Measurements from ENCODE around the gene RTF1.
A peak's percentile ranks its signal among the peaks of the same experiment; 100 is the strongest.
"Not testable (repeated sequence)": the region's sequence is repeated elsewhere in the genome, so short reads cannot be mapped to it uniquely, and the experiment has no call there.

RTF1 gene

DNA sequence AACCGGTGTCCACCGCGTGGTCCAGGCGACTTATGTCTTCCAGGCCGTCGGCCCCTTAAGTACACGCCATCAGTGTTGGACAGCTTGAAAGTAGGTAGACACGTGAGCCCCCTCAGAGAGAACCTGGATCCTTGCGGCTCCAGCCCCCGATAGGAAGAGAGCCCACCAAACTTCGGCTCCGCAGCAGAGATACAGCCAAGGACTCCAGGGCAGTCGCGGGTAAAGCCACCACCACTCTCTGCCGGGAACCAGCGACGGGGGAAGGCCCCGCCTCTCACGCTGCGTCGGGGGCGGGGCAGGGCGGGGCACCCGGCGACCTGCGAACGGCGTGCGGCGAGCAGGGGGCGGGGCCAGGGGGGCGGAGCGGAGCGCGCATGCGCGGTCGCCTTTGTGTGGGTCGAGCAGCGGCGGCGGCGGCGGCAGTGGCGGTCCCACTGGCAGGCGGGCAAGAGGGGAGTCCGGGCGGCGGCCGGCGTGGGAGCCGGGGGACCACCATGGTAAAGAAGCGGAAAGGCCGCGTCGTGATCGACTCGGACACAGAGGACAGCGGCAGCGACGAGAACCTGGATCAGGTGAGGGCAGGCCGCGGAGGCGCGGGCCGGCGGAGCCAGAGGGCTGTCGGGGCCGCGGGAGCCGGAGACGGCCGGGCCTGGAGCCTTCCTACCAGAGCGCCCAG is at the start of gene RTF1:
RTF1 (plus strand) TSS at position 354 of the 676 bp plus-strand sequence; CDS start at position 375, 21 bp downstream.
- intact Hi-C loops (cut with DNase I) = loop anchor here (2.0 kb wide), 1 partner anchor 14 kb away; the partner anchor contains the start of gene NDUFAF1
- peak; percentile 90 to 99 (median 94) for DNase-seq

- no peak for DNase-seq
- intact Hi-C loops (cut with DNase I) = no loop called here
Measured at GRCh38 chr15:41367418-41367817, 49.5 kb upstream of the RTF1 start.

DNA sequence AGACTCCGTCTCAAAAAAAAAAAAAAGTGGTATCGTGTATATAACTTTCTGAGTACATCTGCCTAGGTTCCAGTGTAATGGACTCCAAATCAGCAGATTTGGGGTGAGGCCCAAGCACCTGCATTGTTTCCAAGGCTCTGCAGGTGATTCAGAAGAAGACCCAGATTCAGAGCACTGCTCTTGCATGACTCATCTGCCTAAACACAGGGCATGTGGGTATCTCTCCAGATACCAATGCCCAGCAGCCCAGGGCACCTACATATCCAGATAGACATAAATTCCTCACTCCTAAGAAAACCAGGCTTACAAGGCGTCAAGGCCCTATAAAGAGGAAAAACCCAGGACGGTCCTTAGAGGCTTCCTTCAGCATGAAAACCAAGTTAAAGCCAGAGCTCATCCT is 38.9 kb upstream of the RTF1 start:
- DNase-seq = no peak
- intact Hi-C loops (cut with DNase I) = no loop called here

DNA sequence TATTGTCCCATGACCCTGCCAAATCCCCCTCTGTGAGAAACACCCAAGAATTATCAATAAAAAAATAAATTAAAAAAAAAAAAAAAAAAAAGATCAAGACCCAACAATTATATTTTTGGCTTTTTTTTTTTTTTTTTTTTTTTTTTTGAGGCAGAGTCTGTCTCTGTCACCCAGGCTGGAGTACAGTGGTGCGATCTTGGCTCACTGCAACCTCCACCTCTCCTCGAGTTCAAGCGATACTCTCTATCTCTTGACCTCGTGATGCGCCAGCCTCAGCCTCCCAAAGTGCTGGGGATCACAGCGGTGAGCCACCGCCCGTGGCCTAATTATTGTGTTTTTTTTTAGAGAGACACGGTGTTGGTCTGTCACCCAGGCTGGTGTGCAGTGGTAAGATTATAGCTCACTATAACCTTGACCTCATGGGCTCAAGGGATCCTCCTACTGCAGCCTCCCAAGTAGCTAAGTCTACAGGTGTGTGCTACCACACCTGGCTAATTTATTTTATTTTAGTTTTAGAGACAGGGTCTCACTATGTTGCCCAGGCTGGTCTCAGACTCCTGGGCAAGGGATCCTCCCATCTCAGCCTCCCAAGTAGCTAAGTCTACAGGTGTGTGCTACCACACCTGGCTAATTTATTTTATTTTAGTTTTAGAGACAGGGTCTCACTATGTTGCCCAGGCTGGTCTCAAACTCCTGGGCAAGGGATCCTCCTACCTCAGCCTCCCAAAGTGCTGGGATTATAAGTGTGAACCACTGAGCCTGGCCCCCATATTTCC is 32.7 kb upstream of the RTF1 start:
- intact Hi-C loops (cut with DNase I) = not testable (repeated sequence)

GRCh38 chr15:41387646-41388045 is 29.2 kb upstream of the RTF1 start:
- peak in 1 of 10 donors; percentile 58 for DNase-seq
- intact Hi-C loops (cut with DNase I) = no loop called here

More for the DNA sequence above, 32.7 kb upstream of the RTF1 start:
- DNase-seq = peak in 1 of 10 donors; percentile 22

GRCh38 chr15:41392659-41393058 is 24.2 kb upstream of the RTF1 start:
- intact Hi-C loops (cut with DNase I) = no loop called here
- DNase-seq = no peak

DNA sequence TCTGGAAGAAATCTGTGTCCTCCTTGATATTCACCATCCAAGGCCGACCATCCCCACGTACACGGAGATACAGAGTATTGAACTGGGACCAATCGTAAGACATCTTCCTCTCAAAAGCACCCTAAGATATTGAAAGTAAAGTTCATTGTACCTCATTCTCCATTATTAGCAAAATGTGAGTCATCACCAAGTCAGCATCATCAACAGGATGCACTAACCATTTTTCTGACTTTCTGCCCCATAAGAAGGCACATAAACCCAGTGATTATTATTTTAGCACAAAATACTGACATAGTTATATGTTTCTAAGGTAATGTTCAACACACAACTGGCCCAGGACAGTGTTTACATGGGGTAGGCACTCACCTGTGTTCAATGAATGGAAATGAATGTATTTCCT is 22.0 kb upstream of the RTF1 start:
- no peak for DNase-seq
- intact Hi-C loops (cut with DNase I) = no loop called here

GRCh38 chr15:41396111-41396510 is 20.8 kb upstream of the RTF1 start:
- intact Hi-C loops (cut with DNase I) = no loop called here
- DNase-seq = no peak

- DNase-seq = no peak
- intact Hi-C loops (cut with DNase I) = loop anchor here (2.0 kb wide), 1 partner anchor 15 kb away; the partner anchor contains the start of gene RTF1
Measured at GRCh38 chr15:41401904-41402267, 15.0 kb upstream of the RTF1 start.

- peak in 1 of 10 donors; percentile 1 for DNase-seq
- intact Hi-C loops (cut with DNase I) = no loop called here
Measured at GRCh38 chr15:41407341-41407740, 9.6 kb upstream of the RTF1 start.

DNA sequence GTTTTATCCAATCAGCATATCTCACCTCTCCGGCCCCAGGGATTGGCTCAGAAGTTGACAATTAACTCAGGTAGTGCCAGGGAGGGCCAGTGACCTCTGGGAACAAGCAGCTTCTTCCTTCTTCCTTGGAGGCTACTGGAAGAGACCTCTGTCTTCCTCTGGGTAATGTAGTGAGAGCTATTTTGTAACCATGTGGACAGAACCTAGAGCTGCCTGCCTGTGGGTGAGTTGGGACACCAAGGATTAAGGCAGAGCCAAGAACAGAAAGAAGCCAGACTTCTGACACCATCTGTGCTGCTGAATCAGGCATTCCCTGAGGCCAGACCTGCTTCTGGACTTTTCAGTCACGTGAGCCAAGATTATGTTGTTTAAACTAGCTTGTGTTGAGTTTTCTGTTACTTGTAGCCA is 8.7 kb upstream of the RTF1 start:
- DNase-seq = peak in 1 of 10 donors; percentile 51
- intact Hi-C loops (cut with DNase I) = no loop called here

GRCh38 chr15:41411031-41411430 is 5.9 kb upstream of the RTF1 start:
- DNase-seq = no peak
- intact Hi-C loops (cut with DNase I) = no loop called here

DNA sequence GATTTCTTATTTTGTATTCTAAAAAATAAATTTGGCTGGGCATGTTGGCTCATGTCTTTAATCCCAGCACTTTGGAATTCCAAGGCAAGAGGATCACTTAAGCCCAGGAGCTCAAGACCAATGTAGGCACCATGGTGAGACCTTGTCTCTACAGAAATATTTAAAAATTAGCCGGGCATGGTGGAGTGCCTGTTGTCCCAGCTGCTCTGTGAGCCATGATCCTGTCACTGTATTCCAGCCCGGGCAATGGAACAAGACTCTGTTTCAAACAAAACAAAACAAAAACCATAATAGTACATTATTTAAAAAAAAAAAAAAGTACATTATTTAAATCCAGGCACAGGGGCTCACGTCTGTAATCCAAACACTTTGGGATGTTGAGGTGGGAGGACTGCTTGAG is 5.5 kb upstream of the RTF1 start:
- intact Hi-C loops (cut with DNase I) = no loop called here
- DNase-seq = no peak

- intact Hi-C loops (cut with DNase I) = loop anchor here (2.0 kb wide), 1 partner anchor 13 kb away; the partner anchor contains the start of gene NDUFAF1
Measured at GRCh38 chr15:41416128-41416741, 660 bp upstream of the RTF1 start.

GRCh38 chr15:41417418-41418195 is 712 bp downstream of the RTF1 start:
- intact Hi-C loops (cut with DNase I) = loop anchor here (2.0 kb wide), 1 partner anchor 15 kb away; the partner anchor contains the start of gene NDUFAF1
- peak in 4 of 10 donors; percentile 3 to 87 (median 33) for DNase-seq

More at GRCh38 chr15:41416128-41416741, 660 bp upstream of the RTF1 start:
- peak in 1 of 10 donors; percentile 42 for DNase-seq

- intact Hi-C loops (cut with DNase I) = no loop called here
- peak in 1 of 10 donors; percentile 37 for DNase-seq
Measured at GRCh38 chr15:41423979-41424659, 7.2 kb downstream of the RTF1 start.

DNA sequence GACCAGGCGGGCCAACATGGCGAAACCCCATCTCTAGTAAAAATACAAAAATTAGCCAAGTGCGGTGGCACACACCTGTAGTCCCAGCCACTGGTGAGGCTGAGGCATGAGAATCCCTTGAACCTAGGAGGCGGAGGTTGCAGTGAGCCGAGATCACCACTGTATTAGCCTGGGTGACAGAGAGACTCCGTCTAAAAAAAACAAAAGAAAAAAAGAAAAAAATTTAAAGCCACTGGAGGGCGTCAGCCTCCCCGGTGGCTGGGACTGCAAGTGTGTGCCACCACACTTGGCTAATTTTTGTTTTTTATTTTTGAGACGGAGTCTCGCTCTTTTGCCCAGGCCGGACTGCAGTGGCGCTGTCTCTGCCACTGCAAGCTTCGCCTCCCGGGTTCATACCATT is 7.9 kb downstream of the RTF1 start:
- peak in 1 of 10 donors; percentile 7 for DNase-seq
- intact Hi-C loops (cut with DNase I) = no loop called here

DNA sequence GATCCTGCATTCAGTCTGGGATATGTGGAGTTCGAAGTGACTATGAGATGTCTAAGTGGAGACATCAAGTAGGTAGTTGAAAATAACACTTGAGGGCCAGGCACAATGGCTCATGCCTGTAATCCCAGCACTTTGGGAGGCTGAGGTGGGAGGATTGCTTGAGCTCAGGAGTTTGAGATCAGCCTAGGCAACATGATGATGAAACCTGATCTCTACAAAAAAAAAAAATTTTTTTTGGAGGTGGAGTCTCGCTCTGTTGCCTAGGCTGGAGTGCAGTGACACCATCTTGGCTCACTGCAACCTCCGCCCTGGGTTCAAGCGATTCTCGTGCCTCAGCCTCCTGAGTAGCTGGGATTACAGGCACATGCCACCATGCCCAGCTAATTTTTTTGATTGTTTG is 9.0 kb downstream of the RTF1 start:
- intact Hi-C loops (cut with DNase I) = not testable (repeated sequence)
- DNase-seq = peak in 1 of 10 donors; percentile 31

DNA sequence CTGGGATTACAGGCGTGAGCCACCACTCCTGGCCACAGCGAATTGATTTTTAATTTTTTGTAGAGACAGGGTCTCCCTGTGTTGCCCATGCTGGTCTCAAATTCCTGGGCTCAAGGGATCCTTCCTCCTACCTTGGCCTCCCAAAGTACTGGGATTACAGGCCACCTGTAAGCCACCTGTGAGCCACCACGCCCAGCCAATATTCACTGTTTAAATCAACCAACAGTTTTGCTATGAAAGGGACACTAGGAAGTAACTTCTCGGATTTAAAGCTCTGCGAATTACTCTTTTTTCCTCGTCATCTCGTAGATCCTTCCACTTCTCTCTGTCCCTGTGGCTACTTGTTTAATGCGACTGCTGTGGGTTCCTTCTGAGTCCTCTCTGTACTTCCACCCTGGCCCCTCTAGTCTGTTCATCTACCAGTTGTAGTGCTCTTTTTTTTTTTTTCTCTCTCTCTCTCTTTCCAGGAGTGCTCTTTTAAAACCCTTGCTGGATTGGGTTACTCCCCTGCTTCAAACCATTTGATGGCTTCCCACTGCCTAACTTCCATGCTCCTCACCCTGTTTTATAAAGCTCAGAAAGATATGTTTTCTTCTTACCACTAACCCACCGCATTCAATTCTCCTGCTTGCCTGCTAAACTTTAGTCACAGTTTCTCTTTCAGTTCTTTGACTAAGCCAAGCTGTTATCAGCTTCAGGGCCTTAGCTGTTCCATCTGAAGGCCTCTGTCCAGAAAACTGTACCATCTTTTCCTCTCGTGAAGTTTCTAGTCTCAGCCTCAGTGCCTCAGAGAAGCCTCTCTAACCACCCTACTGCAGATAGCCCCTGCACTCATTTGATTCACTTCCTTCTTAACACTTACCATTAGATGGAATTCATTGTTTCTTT is 12.4 kb downstream of the RTF1 start:
- DNase-seq = peak in 1 of 10 donors; percentile 10
- intact Hi-C loops (cut with DNase I) = no loop called here

All from posterior cingulate gyrus (tissue), 11 donors.